ENCODE measurements around the gene NGEF. TPM values are rescaled to one million over a fixed set of nuclear protein-coding genes. Genes with fewer than 3 reads are reported as not detected.

Gene NGEF
- total RNA-seq, 4 donors from 2014 or later, result 14.4 to 25.0 (median 17.9) TPM

- Histone ChIP-seq H3K36me3 (no peaks in the 10 kb centered on the region), H3K27ac (no peak overlapping the region), H3K4me3 (peak overlapping the region; percentile 7), H3K27me3 (peaks cover 10% of the 10 kb centered on the region), H3K9me3 (no peaks in the 10 kb centered on the region), H3K4me1 (peaks cover 12% of the 10 kb centered on the region)
- no peak for TF ChIP-seq CTCF (IDR thresholded peaks at IDR 0.05)
- no peak for TF ChIP-seq EP300 (IDR thresholded peaks at IDR 0.05)
- no peak for TF ChIP-seq POLR2A (IDR thresholded peaks at IDR 0.05)
- TF ChIP-seq POLR2AphosphoS5 (IDR thresholded peaks at IDR 0.05), result no peak
- DNase-seq (ENCODE audit: low spot score in 2 of 2), result peak in 1 of 2 donors; percentile 69
- 84% methylated on average over 15 of the region's 17 CpGs for WGBS
Measured at GRCh38 chr2:232870766-232871371, 142.2 kb downstream of the NGEF start.

GRCh38 chr2:232870018-232870765, 142.9 kb downstream of the NGEF start, which contains the start of gene SNORC:
Gene SNORC, plus strand, starts transcription at chr2:232870264. Its CDS starts 78 bp downstream, at chr2:232870342.
- 92% methylated on average over 19 of the region's 21 CpGs for WGBS
- TF ChIP-seq CTCF (IDR thresholded peaks at IDR 0.05) (no peak), POLR2AphosphoS5 (IDR thresholded peaks at IDR 0.05) (no peak), EP300 (IDR thresholded peaks at IDR 0.05) (no peak), POLR2A (IDR thresholded peaks at IDR 0.05) (no peak)
- Histone ChIP-seq H3K4me1 (peaks cover 5% of the 10 kb centered on the region), H3K9me3 (no peaks in the 10 kb centered on the region), H3K4me3 (peak within 1 kb of the TSS; percentile 7), H3K27me3 (peaks cover 3% of the 10 kb centered on the region), H3K36me3 (no peaks in the 10 kb centered on the region), H3K27ac (no peak within 1 kb of the TSS)
- DNase-seq (ENCODE audit: low spot score in 2 of 2), result peak in 1 of 2 donors; percentile 64

GRCh38 chr2:232869138-232870017, 143.7 kb downstream of the NGEF start:
- DNase-seq (ENCODE audit: low spot score in 2 of 2), result peak in 1 of 2 donors; percentile 72
- Histone ChIP-seq H3K27me3 (no peaks in the 10 kb centered on the region), H3K27ac (no peak overlapping the region), H3K36me3 (no peaks in the 10 kb centered on the region), H3K4me1 (peaks cover 5% of the 10 kb centered on the region), H3K9me3 (no peaks in the 10 kb centered on the region), H3K4me3 (no peak overlapping the region)
- 74% methylated on average over 15 of the region's 15 CpGs for WGBS
- TF ChIP-seq POLR2AphosphoS5 (IDR thresholded peaks at IDR 0.05) (no peak), POLR2A (IDR thresholded peaks at IDR 0.05) (no peak), EP300 (IDR thresholded peaks at IDR 0.05) (no peak), CTCF (IDR thresholded peaks at IDR 0.05) (no peak)

GRCh38 chr2:232866104-232866503, 147.0 kb downstream of the NGEF start:
- Histone ChIP-seq H3K27ac (no peak overlapping the region), H3K9me3 (no peaks in the 10 kb centered on the region), H3K27me3 (no peaks in the 10 kb centered on the region), H3K36me3 (peaks cover 8% of the 10 kb centered on the region), H3K4me3 (no peak overlapping the region), H3K4me1 (no peaks in the 10 kb centered on the region)
- 72% methylated on average over 4 of the region's 4 CpGs for WGBS
- DNase-seq (ENCODE audit: low spot score in 2 of 2), result no peak
- no peak for TF ChIP-seq POLR2A (IDR thresholded peaks at IDR 0.05)
- TF ChIP-seq POLR2AphosphoS5 (IDR thresholded peaks at IDR 0.05), result no peak
- TF ChIP-seq CTCF (IDR thresholded peaks at IDR 0.05), result no peak
- no peak for TF ChIP-seq EP300 (IDR thresholded peaks at IDR 0.05)

All from suprapubic skin (tissue), 4 donors.